NT2/D1 (cell line): ENCODE measurements around the gene SLC6A20.

Source experiments
- YY1 ChIP-seq: IDR thresholded peaks from 2 replicates; pipeline ENCODE4 v1.6.1; 2011; ENCODE audit not compliant: insufficient read length, insufficient read depth
- ZNF274 ChIP-seq: IDR thresholded peaks from 2 replicates; pipeline ENCODE4 v1.6.1; 2011; ENCODE audit warnings: mild to moderate bottlenecking, low read depth, low read length

DNA sequence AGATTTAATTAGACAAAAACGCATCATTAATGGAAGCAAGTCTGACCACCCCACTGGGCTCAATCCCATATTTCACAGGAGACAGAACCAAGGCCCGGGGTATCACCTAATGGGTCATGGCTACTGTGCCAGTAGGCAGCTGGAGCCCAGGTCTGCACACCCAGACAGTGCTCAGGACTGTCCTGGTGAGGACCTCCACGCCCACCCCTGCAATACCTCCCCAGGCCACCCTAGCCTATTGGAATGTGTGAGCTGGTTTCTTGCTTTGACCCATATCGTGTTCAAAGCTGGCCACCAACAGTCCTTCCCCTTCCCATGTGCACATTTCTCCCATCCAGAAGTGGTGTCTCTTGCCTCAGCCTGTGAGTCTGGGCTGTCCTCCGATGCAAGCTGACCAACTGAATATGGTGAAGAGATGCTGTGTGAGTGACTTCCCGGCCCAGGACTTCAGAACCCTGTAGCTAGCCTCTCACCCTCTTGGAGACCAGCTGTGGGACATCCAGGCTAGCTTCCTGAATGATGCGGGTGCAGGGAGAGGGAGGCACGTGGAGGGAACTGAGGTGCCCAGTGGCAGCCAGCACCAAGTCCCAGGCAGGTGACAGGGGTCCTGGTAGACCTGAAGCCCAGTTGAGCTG lies 19.1 kb downstream of the SLC6A20 start:
- no peak for TF ChIP-seq YY1
- TF ChIP-seq ZNF274, result no peak
